GM23338 (cell line): ENCODE measurements around the gene ZNF804A. TPM values are rescaled to one million over a fixed set of nuclear protein-coding genes. Genes with fewer than 3 reads are reported as not detected.

Experiments used
- JUNB ChIP-seq: IDR thresholded peaks from one replicate; pipeline ENCODE4 v1.6.1; 2016; ENCODE audit warnings: antibody characterized with exemption; ENCODE audit not compliant: unreplicated experiment
- STAT1 ChIP-seq: IDR thresholded peaks from one replicate; pipeline ENCODE4 v1.6.1; 2016; ENCODE audit warnings: antibody characterized with exemption; ENCODE audit not compliant: unreplicated experiment
- ZNF114 ChIP-seq: fragments of 250-450 bp; sonication (Bioruptor Pico); IDR thresholded peaks from 2 replicates; pipeline ENCODE4 v1.5.0; 2020; ENCODE audit warnings: mild to moderate bottlenecking, moderate library complexity
- polyA plus RNA-seq: library from polyadenylated mRNA; unstranded; fragments of >200 nt; fragmentation: Nextera tagmentation; extraction: Ambion mirVana; gene quantifications from 2 replicates; pipeline ENCODE4 v1.2.1, GENCODE V29; 2016
- total RNA-seq: library from RNA; depleted of rRNA; stranded (reverse); fragments of >200 nt; shearing (Covaris generic); gene quantifications from 2 replicates; pipeline ENCODE4 v1.2.3, GENCODE V29; 2014
- TF ChIP-seq, protein P1 (sequence below): fragments of 250-450 bp; sonication (Bioruptor Pico); IDR thresholded peaks from 2 replicates; pipeline ENCODE4 v1.5.0; 2020; ENCODE audit warnings: mild to moderate bottlenecking, moderate library complexity
- TF ChIP-seq, protein P2 (sequence below): IDR thresholded peaks from one replicate; pipeline ENCODE4 v1.6.1; 2018; ENCODE audit warnings: antibody characterized with exemption; ENCODE audit not compliant: unreplicated experiment
- TF ChIP-seq, protein P3 (sequence below), 2 experiments: fragments of 200-600 bp in 1 of 2; sonication (generic) in 1 of 2; conservative IDR thresholded peaks; 2 replicates each; pipeline versions ENCODE4 v1.5.1 to v1.6.1; 2016 to 2017; ENCODE audit warnings: antibody characterized with exemption in 2 of 2, low read depth in 2 of 2, mild to moderate bottlenecking in 2 of 2, moderate library complexity in 1 of 2

Gene ZNF804A
- total and polyA plus RNA-seq, 2 experiments from 2014 or later = not detected

DNA sequence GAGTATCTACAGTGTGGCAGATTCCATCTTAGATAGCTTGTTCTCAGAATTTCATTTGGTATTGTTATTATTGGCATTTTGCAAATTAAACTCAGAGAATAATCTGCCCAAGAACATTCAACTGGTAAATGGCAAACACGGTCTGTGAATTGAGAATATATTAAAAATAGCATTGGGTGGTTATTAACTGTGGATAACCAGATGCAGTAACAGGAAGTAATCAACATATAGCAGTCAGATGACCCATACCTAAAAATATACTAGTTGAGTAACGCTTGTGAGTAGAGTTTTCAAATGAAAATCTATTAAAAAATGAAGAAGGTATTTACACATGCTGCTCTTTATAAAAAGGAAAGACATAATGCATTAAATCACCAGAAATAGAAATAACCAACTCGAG lies 129.5 kb downstream of the ZNF804A start (continued):
- TF ChIP-seq, protein P1, sequence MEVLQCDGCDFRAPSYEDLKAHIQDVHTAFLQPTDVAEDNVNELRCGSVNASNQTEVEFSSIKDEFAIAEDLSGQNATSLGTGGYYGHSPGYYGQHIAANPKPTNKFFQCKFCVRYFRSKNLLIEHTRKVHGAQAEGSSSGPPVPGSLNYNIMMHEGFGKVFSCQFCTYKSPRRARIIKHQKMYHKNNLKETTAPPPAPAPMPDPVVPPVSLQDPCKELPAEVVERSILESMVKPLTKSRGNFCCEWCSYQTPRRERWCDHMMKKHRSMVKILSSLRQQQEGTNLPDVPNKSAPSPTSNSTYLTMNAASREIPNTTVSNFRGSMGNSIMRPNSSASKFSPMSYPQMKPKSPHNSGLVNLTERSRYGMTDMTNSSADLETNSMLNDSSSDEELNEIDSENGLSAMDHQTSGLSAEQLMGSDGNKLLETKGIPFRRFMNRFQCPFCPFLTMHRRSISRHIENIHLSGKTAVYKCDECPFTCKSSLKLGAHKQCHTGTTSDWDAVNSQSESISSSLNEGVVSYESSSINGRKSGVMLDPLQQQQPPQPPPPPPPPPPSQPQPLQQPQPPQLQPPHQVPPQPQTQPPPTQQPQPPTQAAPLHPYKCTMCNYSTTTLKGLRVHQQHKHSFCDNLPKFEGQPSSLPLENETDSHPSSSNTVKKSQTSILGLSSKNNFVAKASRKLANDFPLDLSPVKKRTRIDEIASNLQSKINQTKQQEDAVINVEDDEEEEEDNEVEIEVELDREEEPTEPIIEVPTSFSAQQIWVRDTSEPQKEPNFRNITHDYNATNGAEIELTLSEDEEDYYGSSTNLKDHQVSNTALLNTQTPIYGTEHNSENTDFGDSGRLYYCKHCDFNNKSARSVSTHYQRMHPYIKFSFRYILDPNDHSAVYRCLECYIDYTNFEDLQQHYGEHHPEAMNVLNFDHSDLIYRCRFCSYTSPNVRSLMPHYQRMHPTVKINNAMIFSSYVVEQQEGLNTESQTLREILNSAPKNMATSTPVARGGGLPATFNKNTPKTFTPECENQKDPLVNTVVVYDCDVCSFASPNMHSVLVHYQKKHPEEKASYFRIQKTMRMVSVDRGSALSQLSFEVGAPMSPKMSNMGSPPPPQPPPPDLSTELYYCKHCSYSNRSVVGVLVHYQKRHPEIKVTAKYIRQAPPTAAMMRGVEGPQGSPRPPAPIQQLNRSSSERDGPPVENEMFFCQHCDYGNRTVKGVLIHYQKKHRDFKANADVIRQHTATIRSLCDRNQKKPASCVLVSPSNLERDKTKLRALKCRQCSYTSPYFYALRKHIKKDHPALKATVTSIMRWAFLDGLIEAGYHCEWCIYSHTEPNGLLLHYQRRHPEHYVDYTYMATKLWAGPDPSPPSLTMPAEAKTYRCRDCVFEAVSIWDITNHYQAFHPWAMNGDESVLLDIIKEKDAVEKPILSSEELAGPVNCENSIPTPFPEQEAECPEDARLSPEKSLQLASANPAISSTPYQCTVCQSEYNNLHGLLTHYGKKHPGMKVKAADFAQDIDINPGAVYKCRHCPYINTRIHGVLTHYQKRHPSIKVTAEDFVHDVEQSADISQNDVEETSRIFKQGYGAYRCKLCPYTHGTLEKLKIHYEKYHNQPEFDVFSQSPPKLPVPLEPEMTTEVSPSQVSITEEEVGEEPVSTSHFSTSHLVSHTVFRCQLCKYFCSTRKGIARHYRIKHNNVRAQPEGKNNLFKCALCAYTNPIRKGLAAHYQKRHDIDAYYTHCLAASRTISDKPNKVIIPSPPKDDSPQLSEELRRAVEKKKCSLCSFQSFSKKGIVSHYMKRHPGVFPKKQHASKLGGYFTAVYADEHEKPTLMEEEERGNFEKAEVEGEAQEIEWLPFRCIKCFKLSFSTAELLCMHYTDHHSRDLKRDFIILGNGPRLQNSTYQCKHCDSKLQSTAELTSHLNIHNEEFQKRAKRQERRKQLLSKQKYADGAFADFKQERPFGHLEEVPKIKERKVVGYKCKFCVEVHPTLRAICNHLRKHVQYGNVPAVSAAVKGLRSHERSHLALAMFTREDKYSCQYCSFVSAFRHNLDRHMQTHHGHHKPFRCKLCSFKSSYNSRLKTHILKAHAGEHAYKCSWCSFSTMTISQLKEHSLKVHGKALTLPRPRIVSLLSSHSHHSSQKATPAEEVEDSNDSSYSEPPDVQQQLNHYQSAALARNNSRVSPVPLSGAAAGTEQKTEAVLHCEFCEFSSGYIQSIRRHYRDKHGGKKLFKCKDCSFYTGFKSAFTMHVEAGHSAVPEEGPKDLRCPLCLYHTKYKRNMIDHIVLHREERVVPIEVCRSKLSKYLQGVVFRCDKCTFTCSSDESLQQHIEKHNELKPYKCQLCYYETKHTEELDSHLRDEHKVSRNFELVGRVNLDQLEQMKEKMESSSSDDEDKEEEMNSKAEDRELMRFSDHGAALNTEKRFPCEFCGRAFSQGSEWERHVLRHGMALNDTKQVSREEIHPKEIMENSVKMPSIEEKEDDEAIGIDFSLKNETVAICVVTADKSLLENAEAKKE = no peak
- TF ChIP-seq ZNF114 (CRISPR knock-in tag) (no peak), STAT1 (no peak), JUNB (no peak)
- TF ChIP-seq, protein P2, sequence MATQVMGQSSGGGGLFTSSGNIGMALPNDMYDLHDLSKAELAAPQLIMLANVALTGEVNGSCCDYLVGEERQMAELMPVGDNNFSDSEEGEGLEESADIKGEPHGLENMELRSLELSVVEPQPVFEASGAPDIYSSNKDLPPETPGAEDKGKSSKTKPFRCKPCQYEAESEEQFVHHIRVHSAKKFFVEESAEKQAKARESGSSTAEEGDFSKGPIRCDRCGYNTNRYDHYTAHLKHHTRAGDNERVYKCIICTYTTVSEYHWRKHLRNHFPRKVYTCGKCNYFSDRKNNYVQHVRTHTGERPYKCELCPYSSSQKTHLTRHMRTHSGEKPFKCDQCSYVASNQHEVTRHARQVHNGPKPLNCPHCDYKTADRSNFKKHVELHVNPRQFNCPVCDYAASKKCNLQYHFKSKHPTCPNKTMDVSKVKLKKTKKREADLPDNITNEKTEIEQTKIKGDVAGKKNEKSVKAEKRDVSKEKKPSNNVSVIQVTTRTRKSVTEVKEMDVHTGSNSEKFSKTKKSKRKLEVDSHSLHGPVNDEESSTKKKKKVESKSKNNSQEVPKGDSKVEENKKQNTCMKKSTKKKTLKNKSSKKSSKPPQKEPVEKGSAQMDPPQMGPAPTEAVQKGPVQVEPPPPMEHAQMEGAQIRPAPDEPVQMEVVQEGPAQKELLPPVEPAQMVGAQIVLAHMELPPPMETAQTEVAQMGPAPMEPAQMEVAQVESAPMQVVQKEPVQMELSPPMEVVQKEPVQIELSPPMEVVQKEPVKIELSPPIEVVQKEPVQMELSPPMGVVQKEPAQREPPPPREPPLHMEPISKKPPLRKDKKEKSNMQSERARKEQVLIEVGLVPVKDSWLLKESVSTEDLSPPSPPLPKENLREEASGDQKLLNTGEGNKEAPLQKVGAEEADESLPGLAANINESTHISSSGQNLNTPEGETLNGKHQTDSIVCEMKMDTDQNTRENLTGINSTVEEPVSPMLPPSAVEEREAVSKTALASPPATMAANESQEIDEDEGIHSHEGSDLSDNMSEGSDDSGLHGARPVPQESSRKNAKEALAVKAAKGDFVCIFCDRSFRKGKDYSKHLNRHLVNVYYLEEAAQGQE = no peak
- TF ChIP-seq, protein P3, sequence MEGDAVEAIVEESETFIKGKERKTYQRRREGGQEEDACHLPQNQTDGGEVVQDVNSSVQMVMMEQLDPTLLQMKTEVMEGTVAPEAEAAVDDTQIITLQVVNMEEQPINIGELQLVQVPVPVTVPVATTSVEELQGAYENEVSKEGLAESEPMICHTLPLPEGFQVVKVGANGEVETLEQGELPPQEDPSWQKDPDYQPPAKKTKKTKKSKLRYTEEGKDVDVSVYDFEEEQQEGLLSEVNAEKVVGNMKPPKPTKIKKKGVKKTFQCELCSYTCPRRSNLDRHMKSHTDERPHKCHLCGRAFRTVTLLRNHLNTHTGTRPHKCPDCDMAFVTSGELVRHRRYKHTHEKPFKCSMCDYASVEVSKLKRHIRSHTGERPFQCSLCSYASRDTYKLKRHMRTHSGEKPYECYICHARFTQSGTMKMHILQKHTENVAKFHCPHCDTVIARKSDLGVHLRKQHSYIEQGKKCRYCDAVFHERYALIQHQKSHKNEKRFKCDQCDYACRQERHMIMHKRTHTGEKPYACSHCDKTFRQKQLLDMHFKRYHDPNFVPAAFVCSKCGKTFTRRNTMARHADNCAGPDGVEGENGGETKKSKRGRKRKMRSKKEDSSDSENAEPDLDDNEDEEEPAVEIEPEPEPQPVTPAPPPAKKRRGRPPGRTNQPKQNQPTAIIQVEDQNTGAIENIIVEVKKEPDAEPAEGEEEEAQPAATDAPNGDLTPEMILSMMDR (conservative IDR thresholded peaks at IDR 0.05; ENCODE audit: low read depth in 2 of 2) = no peak
